Breast epithelium (tissue), 4 donors: ENCODE results near the gene ANKRD23. TPM values are rescaled to one million over a fixed set of nuclear protein-coding genes. Genes with fewer than 3 reads are reported as not detected.

Experiments
- DNase-seq, 2 donors: peaks; one replicate each; pipeline ENCODE4 v3.0.0-alpha.2; 2019; ENCODE audit warnings: low spot score in 2 of 2
- H3K27ac ChIP-seq, 2 donors: fragments of 200-600 bp; sonication (generic) in 1 of 2; one replicate each; pipeline ENCODE4 v1.5.1; 2016 to 2019; ENCODE audit warnings: mild to moderate bottlenecking in 1 of 2
- H3K27me3 ChIP-seq, 2 donors: fragments of 200-600 bp; sonication (generic) in 1 of 2; one replicate each; pipeline versions ENCODE4 v1.5.1 to v1.6.0; 2017 to 2019; ENCODE audit warnings: control low read depth in 1 of 2, mild to moderate bottlenecking in 1 of 2
- H3K36me3 ChIP-seq: fragments of 200-600 bp; one replicate; pipeline ENCODE4 v1.5.1; 2019
- H3K4me1 ChIP-seq, 2 donors: fragments of 200-600 bp; sonication (generic); one replicate each; pipeline ENCODE4 v1.5.1; 2016 to 2019; ENCODE audit warnings: control low read depth in 1 of 2
- H3K4me3 ChIP-seq, 3 donors: fragments of 200-600 bp; sonication (generic); 1 replicate in 2 of 3; 2 replicates in 1 of 3; pipeline ENCODE4 v1.5.1; 2016 to 2019; ENCODE audit warnings: mild to moderate bottlenecking in 3 of 3, moderate library complexity in 2 of 3
- H3K9me3 ChIP-seq, 2 donors: fragments of 200-600 bp; sonication (generic) in 1 of 2; one replicate each; pipeline ENCODE4 v1.5.1; 2016 to 2019; ENCODE audit warnings: control low read depth in 1 of 2
- CTCF ChIP-seq, 3 donors: fragments of 450-650 bp; IDR thresholded peaks; one replicate each; pipeline ENCODE4 v1.5.1; 2016 to 2017; ENCODE audit warnings: antibody characterized with exemption in 3 of 3, mild to moderate bottlenecking in 3 of 3, moderate library complexity in 3 of 3
- POLR2A ChIP-seq: fragments of 450-650 bp; IDR thresholded peaks from one replicate; pipeline ENCODE4 v1.6.1; 2016; ENCODE audit warnings: antibody characterized with exemption, mild to moderate bottlenecking, moderate library complexity
- POLR2AphosphoS5 ChIP-seq, 3 donors: sonication (generic); formaldehyde crosslinking; IDR thresholded peaks; one replicate each; pipeline ENCODE4 v1.6.1; 2017; ENCODE audit warnings: antibody characterized with exemption in 3 of 3
- intact Hi-C: fragments of 100-400 bp; cut with DNase I; formaldehyde crosslinking; loops from one replicate; pipeline ENCODE4 v1.15.1; 2023; ENCODE audit warnings: low total_unique reads
- total RNA-seq, 3 donors: library from RNA; depleted of rRNA; stranded (reverse); fragments of >200 nt; gene quantifications; one replicate each; pipeline ENCODE4 v1.1.0, GENCODE V29; 2016

Gene ANKRD23
- total RNA-seq, 3 donors from 2014 or later, result 3.5 to 9.4 (median 7.2) TPM

DNA sequence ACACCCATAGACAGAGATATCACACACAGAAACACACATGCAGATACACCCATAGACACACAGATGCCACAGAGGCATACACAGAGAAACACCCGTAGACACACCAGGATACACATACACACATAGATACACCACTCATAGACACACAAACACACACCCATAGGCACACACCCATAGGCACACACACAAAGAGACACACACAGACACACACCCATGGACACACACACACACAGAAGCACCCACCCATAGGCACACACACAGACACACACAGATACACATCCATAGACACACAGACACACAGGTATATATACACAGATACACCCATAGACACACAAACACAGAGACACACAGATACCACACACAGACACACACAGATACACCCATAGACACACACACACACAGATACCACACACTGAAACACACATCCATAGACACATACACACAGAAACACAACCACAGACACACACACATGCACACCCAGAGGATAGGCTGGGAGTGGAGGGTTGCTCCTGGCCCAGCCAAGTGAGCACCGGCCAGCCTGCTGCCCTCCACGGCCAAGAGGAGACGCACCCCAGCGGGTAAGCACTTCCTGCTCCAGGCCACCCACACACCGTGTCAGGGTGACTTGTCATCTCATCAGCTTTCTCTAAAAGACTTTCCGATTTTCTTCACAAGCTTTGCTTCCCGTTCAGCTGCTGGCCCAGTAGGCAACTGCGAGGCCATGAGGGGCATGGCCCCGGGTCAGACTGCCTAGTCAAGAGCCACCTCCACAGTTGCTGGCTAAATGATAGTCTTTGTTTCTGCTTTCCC is 41.8 kb downstream of the ANKRD23 start:
- Histone ChIP-seq H3K27ac (peak overlapping the region in 1 of 2 donors; percentile 7), H3K4me1 (no peaks in the 10 kb centered on the region), H3K27me3 (no peaks in the 10 kb centered on the region), H3K9me3 (no peaks in the 10 kb centered on the region), H3K4me3 (no peak overlapping the region), H3K36me3 (no peaks in the 10 kb centered on the region)
- TF ChIP-seq POLR2AphosphoS5 (IDR thresholded peaks at IDR 0.05) (no peak), CTCF (IDR thresholded peaks at IDR 0.05) (no peak)
- DNase-seq, result no peak
- intact Hi-C loops, result no loop called here

GRCh38 chr2:96801005-96801785 is 42.6 kb downstream of the ANKRD23 start:
- no peaks in the 10 kb centered on the region for H3K4me1 ChIP-seq
- H3K36me3 ChIP-seq, result no peaks in the 10 kb centered on the region
- no peak overlapping the region for H3K4me3 ChIP-seq
- H3K27ac ChIP-seq, result peak overlapping the region in 1 of 2 donors; percentile 21
- TF ChIP-seq POLR2AphosphoS5 (IDR thresholded peaks at IDR 0.05) (no peak), POLR2A (no peak), CTCF (IDR thresholded peaks at IDR 0.05) (peak; percentile 64 to 94 (median 86))
- DNase-seq, result peak; percentile 75 to 83
- intact Hi-C loops, result no loop called here
- H3K9me3 ChIP-seq, result no peaks in the 10 kb centered on the region
- H3K27me3 ChIP-seq, result no peaks in the 10 kb centered on the region

DNA sequence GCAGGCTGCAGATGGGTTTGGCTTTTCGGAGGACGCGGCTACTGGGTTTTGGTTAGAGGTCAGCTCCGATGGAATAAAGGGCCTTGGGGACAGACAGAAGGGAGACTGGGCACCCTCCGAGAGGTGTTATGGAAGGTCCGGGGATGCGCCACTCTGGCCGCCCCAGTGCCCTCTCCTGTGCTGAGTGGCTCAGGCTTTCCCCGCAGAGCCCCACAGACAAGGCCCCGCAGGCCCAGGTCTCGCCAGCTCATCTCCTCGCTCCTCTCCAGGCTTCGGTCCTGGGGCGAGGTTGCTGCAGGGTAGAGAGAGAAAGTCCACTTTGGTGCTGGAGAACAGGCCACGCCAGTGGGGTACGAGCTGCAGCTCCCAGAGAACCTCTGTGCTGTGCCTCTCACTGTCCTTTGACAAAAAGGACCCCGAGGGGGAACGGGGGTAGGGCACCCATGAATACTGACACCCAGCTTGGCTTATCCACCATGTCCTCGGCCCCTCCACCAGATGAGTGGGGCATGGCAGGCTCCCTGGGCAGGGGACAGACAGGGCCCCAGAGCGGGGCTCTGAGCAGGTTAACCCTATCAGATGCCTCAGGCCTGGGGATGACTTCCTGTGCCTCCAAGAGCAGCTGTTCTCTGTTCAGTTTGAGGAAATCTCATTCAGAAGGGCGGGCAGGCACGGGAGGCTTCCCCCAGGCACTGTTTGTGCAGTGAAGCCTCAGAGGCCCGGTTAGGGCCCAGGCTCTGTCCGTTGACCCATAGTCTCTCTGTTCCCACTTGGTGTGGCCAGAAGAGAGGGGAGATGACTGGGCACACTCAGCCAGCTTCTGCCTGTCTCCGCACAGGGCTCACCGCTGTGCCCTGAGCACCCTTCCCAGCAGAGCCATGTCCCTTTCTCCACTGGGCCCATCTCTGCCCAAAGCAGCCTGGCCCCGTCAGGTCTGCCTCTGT is 43.5 kb downstream of the ANKRD23 start:
- no peak for DNase-seq
- no peaks in the 10 kb centered on the region for H3K4me1 ChIP-seq
- H3K36me3 ChIP-seq, result no peaks in the 10 kb centered on the region
- H3K27ac ChIP-seq, result peak overlapping the region in 1 of 2 donors; percentile 21
- H3K27me3 ChIP-seq, result no peaks in the 10 kb centered on the region
- no peaks in the 10 kb centered on the region for H3K9me3 ChIP-seq
- intact Hi-C loops, result no loop called here
- no peak for TF ChIP-seq CTCF (IDR thresholded peaks at IDR 0.05)
- TF ChIP-seq POLR2A, result no peak
- TF ChIP-seq POLR2AphosphoS5 (IDR thresholded peaks at IDR 0.05), result no peak
- H3K4me3 ChIP-seq, result no peak overlapping the region

DNA sequence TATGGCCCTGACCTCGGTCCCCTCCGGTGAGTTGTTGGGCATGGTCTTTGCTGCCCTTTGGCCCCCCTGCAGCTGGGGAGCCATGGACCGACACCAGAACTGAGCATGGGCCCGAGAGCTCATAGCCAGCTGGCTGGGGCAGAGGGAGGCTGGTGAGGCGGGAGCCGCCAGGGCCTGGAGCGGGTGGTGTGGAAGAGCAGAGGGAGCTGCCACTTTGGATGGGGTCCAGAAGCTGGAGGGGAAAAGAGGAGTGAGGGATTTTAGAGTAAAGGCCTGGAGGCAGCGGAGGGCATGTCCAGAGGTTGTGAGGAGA is 44.2 kb downstream of the ANKRD23 start:
- no peaks in the 10 kb centered on the region for H3K27me3 ChIP-seq
- H3K4me3 ChIP-seq, result no peak overlapping the region
- H3K36me3 ChIP-seq, result no peaks in the 10 kb centered on the region
- no peak overlapping the region for H3K27ac ChIP-seq
- no peaks in the 10 kb centered on the region for H3K9me3 ChIP-seq
- DNase-seq, result no peak
- no peaks in the 10 kb centered on the region for H3K4me1 ChIP-seq
- intact Hi-C loops, result no loop called here
- no peak for TF ChIP-seq POLR2A
- no peak for TF ChIP-seq POLR2AphosphoS5 (IDR thresholded peaks at IDR 0.05)
- TF ChIP-seq CTCF (IDR thresholded peaks at IDR 0.05), result no peak
